K562 (cell line): ENCODE results near the gene ATG10. TPM values are rescaled to one million over a fixed set of nuclear protein-coding genes. Genes with fewer than 3 reads are reported as not detected.
A peak's percentile ranks its signal among the peaks of the same experiment; 100 is the strongest.

ENCODE experiments used
- CBX2 ChIP-seq: fragments of 200-600 bp; sonication (generic); IDR thresholded peaks from one replicate; pipeline ENCODE4 v1.6.1; 2012; ENCODE audit warnings: mild to moderate bottlenecking, low read length, inconsistent platforms; ENCODE audit not compliant: insufficient read depth, poor library complexity, severe bottlenecking
- E2F1 ChIP-seq: sonication (generic); formaldehyde crosslinking; IDR thresholded peaks from 2 replicates; pipeline ENCODE4 v1.8.1; 2023; ENCODE audit warnings: mild to moderate bottlenecking, missing genetic modification reagents, moderate library complexity
- ELF1 ChIP-seq: fragments of 200-800 bp; sonication (Bioruptor generic); IDR thresholded peaks from 2 replicates; pipeline ENCODE4 v1.6.1; 2016; ENCODE audit warnings: missing genetic modification characterization, missing compliant biosample characterization
- ESRRB ChIP-seq: fragments of 250-450 bp; sonication (Bioruptor Pico); IDR thresholded peaks from 2 replicates; pipeline ENCODE4 v1.5.0; 2020; ENCODE audit warnings: mild to moderate bottlenecking, moderate library complexity, borderline replicate concordance
- ETV6 ChIP-seq, 3 experiments: fragments of 150-350 bp in 1 of 3; sonication (generic) in 1 of 3; formaldehyde crosslinking in 1 of 3; IDR thresholded peaks; 2 replicates each; pipeline versions ENCODE4 v1.6.1 to v1.8.0; 2014 to 2022; ENCODE audit warnings: borderline replicate concordance in 2 of 3, low read depth in 2 of 3, antibody characterized with exemption in 1 of 3, low read length in 1 of 3, mild to moderate bottlenecking in 1 of 3, missing genetic modification reagents in 1 of 3
- KDM2B ChIP-seq: fragments of 250-450 bp; sonication (Bioruptor Pico); IDR thresholded peaks from 2 replicates; pipeline ENCODE4 v1.8.0; 2021; ENCODE audit warnings: mild to moderate bottlenecking, moderate library complexity
- MXI1 ChIP-seq: IDR thresholded peaks from 2 replicates; pipeline ENCODE4 v1.6.1; 2011; ENCODE audit warnings: low read depth, mild to moderate bottlenecking, improper control_type of control experiment, low read length
- NFE2 ChIP-seq: IDR thresholded peaks from 2 replicates; pipeline ENCODE4 v1.6.1; 2014; ENCODE audit warnings: antibody characterized with exemption, low read depth
- NR4A1 ChIP-seq, 2 experiments: fragments of 250-450 bp in 1 of 2; fragments of 450-650 bp in 1 of 2; sonication (Bioruptor Pico) in 1 of 2; IDR thresholded peaks; 2 replicates each; pipeline versions ENCODE4 v1.4.0 to v1.6.1; 2016 to 2020; ENCODE audit warnings: mild to moderate bottlenecking in 2 of 2, missing compliant biosample characterization in 1 of 2, missing genetic modification characterization in 1 of 2, moderate library complexity in 1 of 2
- PHB2 ChIP-seq: fragments of 450-650 bp; IDR thresholded peaks from 2 replicates; pipeline ENCODE4 v1.6.1; 2017; ENCODE audit warnings: low read depth
- POLR2G ChIP-seq: fragments of 200-400 bp; formaldehyde crosslinking; IDR thresholded peaks from 2 replicates; pipeline ENCODE4 v1.6.1; 2017; ENCODE audit warnings: low read depth, mild to moderate bottlenecking, antibody characterized with exemption, low read length, moderate library complexity
- STAT5B ChIP-seq: fragments of 250-450 bp; sonication (Bioruptor Pico); IDR thresholded peaks from 2 replicates; pipeline ENCODE4 v1.8.0; 2021; ENCODE audit warnings: mild to moderate bottlenecking, inconsistent platforms
- UBTF ChIP-seq, 2 experiments: IDR thresholded peaks; 2 replicates each; pipeline ENCODE4 v1.6.1; 2012; ENCODE audit warnings: improper control_type of control experiment in 2 of 2, low read depth in 2 of 2, low read length in 2 of 2, borderline replicate concordance in 1 of 2
- ZNF395 ChIP-seq: fragments of 200-800 bp; sonication (Bioruptor generic); IDR thresholded peaks from 2 replicates; pipeline ENCODE4 v1.6.1; 2017; ENCODE audit warnings: missing genetic modification characterization, missing compliant biosample characterization
- ZNF445 ChIP-seq: fragments of 250-450 bp; sonication (Bioruptor Pico); IDR thresholded peaks from 2 replicates; pipeline ENCODE4 v1.4.0; 2020; ENCODE audit warnings: low read depth, mild to moderate bottlenecking, moderate library complexity
- polyA plus RNA-seq, 8 experiments: library from polyadenylated mRNA; depleted of rRNA in 4 of 8; stranded (reverse) in 5 of 8; unstranded in 3 of 8; fragments of >200 nt; fragmentation: Nextera tagmentation in 2 of 8; fragmentation: Illumina TruSeq in 1 of 8; extraction: Ambion mirVana in 2 of 8; extraction: Trizol in 1 of 8; gene quantifications; 2 replicates each; pipeline versions ENCODE4 v1.2.1 to v1.2.3, GENCODE V29; 2011 to 2014; ENCODE audit warnings: inconsistent platforms in 1 of 8, missing spikeins in 1 of 8
- total RNA-seq, 7 experiments: library from RNA; depleted of rRNA in 6 of 7; stranded (reverse); fragments of >200 nt in 6 of 7; fragmentation: Illumina TruSeq in 2 of 7; extraction: Trizol in 2 of 7; gene quantifications; 2 replicates each; pipeline versions ENCODE4 v1.2.1 to v1.2.3, GENCODE V29; 2011 to 2021; ENCODE audit warnings: low replicate concordance in 1 of 7
- TF ChIP-seq, protein P1 (sequence below): fragments of 250-450 bp; sonication (Bioruptor Pico); IDR thresholded peaks from 2 replicates; pipeline ENCODE4 v1.8.0; 2022; ENCODE audit warnings: inconsistent platforms, mild to moderate bottlenecking, moderate library complexity, borderline replicate concordance
- TF ChIP-seq, protein P2 (sequence below): fragments of 450-650 bp; IDR thresholded peaks from 2 replicates; pipeline ENCODE4 v1.6.1; 2018; ENCODE audit warnings: mild to moderate bottlenecking, low read depth; ENCODE audit not compliant: partially characterized antibody

Gene ATG10
- total and polyA plus RNA-seq, 9 of the 15 experiments (the other 6 are each of a cell fraction or from before 2014, with no cell fraction given): 7.0 to 18.8 (median 14.6) TPM

- TF ChIP-seq E2F1 (CRISPR knock-in tag) (peak; percentile 75; the same call in 1 of the 2 replicates), POLR2G (peak; percentile 100), NR4A1 (CRISPR knock-in tag; IDR thresholded peaks at IDR 0.05) (0 out of 2 replicates have a peak, but pooled peaks have one; percentile 52), NR4A1 (tag; IDR thresholded peaks at IDR 0.05) (no peak), PHB2 (no peak), MXI1 (no peak), STAT5B (CRISPR knock-in tag) (no peak), ZNF395 (CRISPR knock-in tag) (peak; percentile 85), ELF1 (tag) (peak; percentile 68; the same call in 1 of the 2 replicates), ZNF445 (CRISPR knock-in tag) (no peak), ETV6 (IDR thresholded peaks at IDR 0.05; ENCODE audit: borderline replicate concordance in 1 of 2, low read depth in 2 of 2, low read length in 1 of 2) (no peak), ETV6 (CRISPR knock-in tag; IDR thresholded peaks at IDR 0.05; ENCODE audit: borderline replicate concordance) (peak; percentile 39; the same call in 1 of the 2 replicates), UBTF (IDR thresholded peaks at IDR 0.05; ENCODE audit: borderline replicate concordance in 1 of 2, low read depth in 2 of 2, low read length in 2 of 2) (no peak), NFE2 (peak; percentile 93), ESRRB (CRISPR knock-in tag) (no peak), CBX2 (no peak), KDM2B (no peak)
- TF ChIP-seq, protein P1, sequence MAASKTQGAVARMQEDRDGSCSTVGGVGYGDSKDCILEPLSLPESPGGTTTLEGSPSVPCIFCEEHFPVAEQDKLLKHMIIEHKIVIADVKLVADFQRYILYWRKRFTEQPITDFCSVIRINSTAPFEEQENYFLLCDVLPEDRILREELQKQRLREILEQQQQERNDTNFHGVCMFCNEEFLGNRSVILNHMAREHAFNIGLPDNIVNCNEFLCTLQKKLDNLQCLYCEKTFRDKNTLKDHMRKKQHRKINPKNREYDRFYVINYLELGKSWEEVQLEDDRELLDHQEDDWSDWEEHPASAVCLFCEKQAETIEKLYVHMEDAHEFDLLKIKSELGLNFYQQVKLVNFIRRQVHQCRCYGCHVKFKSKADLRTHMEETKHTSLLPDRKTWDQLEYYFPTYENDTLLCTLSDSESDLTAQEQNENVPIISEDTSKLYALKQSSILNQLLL (CRISPR knock-in tag): no peak
- TF ChIP-seq, protein P2, sequence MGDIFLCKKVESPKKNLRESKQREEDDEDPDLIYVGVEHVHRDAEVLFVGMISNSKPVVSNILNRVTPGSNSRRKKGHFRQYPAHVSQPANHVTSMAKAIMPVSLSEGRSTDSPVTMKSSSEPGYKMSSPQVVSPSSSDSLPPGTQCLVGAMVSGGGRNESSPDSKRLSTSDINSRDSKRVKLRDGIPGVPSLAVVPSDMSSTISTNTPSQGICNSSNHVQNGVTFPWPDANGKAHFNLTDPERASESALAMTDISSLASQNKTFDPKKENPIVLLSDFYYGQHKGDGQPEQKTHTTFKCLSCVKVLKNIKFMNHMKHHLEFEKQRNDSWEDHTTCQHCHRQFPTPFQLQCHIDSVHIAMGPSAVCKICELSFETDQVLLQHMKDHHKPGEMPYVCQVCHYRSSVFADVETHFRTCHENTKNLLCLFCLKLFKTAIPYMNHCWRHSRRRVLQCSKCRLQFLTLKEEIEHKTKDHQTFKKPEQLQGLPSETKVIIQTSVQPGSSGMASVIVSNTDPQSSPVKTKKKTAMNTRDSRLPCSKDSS: no peak
Measured at GRCh38 chr5:82277987-82278710, 306.3 kb downstream of the ATG10 start, which contains the start of gene RPS23 (continued).
